H9 (cell line): Measurements from ENCODE around the gene TIAM2. TPM values are rescaled to one million over a fixed set of nuclear protein-coding genes. Genes with fewer than 3 reads are reported as not detected.

ENCODE experiments used
- DNase-seq: peaks from one replicate; pipeline ENCODE4 v3.0.0-alpha.2; 2017
- H2AFZ ChIP-seq: one replicate; pipeline ENCODE4 v1.6.1; 2013; ENCODE audit warnings: mild to moderate bottlenecking, low read length, control low read depth, moderate library complexity
- H2AK5ac ChIP-seq: 2 replicates; pipeline ENCODE4 v1.6.1; 2013; ENCODE audit warnings: low read length, control low read depth, mixed read lengths; ENCODE audit not compliant: insufficient read length
- H2BK120ac ChIP-seq: one replicate; pipeline ENCODE4 v1.6.1; 2013; ENCODE audit warnings: low read depth, mild to moderate bottlenecking, low read length, control low read depth, inconsistent platforms; ENCODE audit not compliant: poor library complexity, severe bottlenecking
- H2BK12ac ChIP-seq: 2 replicates; pipeline ENCODE4 v1.6.1; 2013; ENCODE audit warnings: low read length, control low read depth, mixed read lengths, low read depth; ENCODE audit not compliant: insufficient read length
- H2BK15ac ChIP-seq: 2 replicates; pipeline ENCODE4 v1.6.1; 2013; ENCODE audit warnings: low read depth, low read length, control low read depth
- H2BK20ac ChIP-seq: one replicate; pipeline ENCODE4 v1.6.1; 2013; ENCODE audit warnings: low read depth, mild to moderate bottlenecking, low read length, control low read depth, inconsistent platforms; ENCODE audit not compliant: poor library complexity, severe bottlenecking
- H2BK5ac ChIP-seq: 2 replicates; pipeline ENCODE4 v1.6.1; 2013; ENCODE audit warnings: low read length, control low read depth, mixed read lengths; ENCODE audit not compliant: insufficient read length
- H3K14ac ChIP-seq: 2 replicates; pipeline ENCODE4 v1.6.1; 2013; ENCODE audit warnings: low read length, control low read depth; ENCODE audit not compliant: insufficient read depth
- H3K18ac ChIP-seq: 2 replicates; pipeline ENCODE4 v1.6.1; 2013; ENCODE audit warnings: low read depth, mild to moderate bottlenecking, mixed read lengths, low read length, control low read depth; ENCODE audit not compliant: insufficient read length
- H3K23ac ChIP-seq: 2 replicates; pipeline ENCODE4 v1.6.1; 2013; ENCODE audit warnings: low read length, control low read depth, mixed read lengths, low read depth; ENCODE audit not compliant: insufficient read length
- H3K23me2 ChIP-seq: 2 replicates; pipeline ENCODE4 v1.6.1; 2013; ENCODE audit warnings: low read depth, mild to moderate bottlenecking, mixed read lengths, low read length, control low read depth; ENCODE audit not compliant: insufficient read length, poor library complexity, severe bottlenecking
- H3K27ac ChIP-seq: 2 replicates; pipeline ENCODE4 v1.5.1; 2013; ENCODE audit warnings: low read length, control low read depth, mixed read lengths, low read depth; ENCODE audit not compliant: insufficient read length
- H3K27me3 ChIP-seq: 2 replicates; pipeline ENCODE4 v1.6.1; 2013; ENCODE audit warnings: low read length, control low read depth, inconsistent platforms; ENCODE audit not compliant: insufficient read depth
- H3K4ac ChIP-seq: 2 replicates; pipeline ENCODE4 v1.6.1; 2013; ENCODE audit warnings: low read depth, mild to moderate bottlenecking, control low read depth, inconsistent platforms, low read length, moderate library complexity
- H3K4me1 ChIP-seq: 2 replicates; pipeline ENCODE4 v1.6.1; 2013; ENCODE audit warnings: low read length, control low read depth, inconsistent platforms; ENCODE audit not compliant: insufficient read depth
- H3K4me2 ChIP-seq: 2 replicates; pipeline ENCODE4 v1.6.1; 2013; ENCODE audit warnings: low read length, control low read depth, mixed read lengths; ENCODE audit not compliant: insufficient read length, insufficient read depth
- H3K56ac ChIP-seq: 2 replicates; pipeline ENCODE4 v1.6.1; 2013; ENCODE audit warnings: low read depth, mild to moderate bottlenecking, mixed read lengths, low read length, control low read depth; ENCODE audit not compliant: insufficient read length
- H3K79me1 ChIP-seq: 2 replicates; pipeline ENCODE4 v1.6.1; 2013; ENCODE audit warnings: low read depth, mild to moderate bottlenecking, moderate library complexity, low read length, control low read depth, inconsistent platforms; ENCODE audit not compliant: insufficient read depth, poor library complexity, severe bottlenecking
- H3K79me2 ChIP-seq: 2 replicates; pipeline ENCODE4 v1.6.1; 2013; ENCODE audit warnings: low read length, control low read depth, inconsistent platforms; ENCODE audit not compliant: insufficient read depth
- H3K9ac ChIP-seq: 2 replicates; pipeline ENCODE4 v1.6.1; 2013; ENCODE audit warnings: low read length, control low read depth, mixed read lengths; ENCODE audit not compliant: insufficient read length; ENCODE audit errors: extremely low read depth
- H3K9me3 ChIP-seq: one replicate; pipeline ENCODE4 v1.6.1; 2013; ENCODE audit warnings: low read depth, low read length, inconsistent platforms; ENCODE audit not compliant: control insufficient read depth
- H3T11ph ChIP-seq: one replicate; pipeline ENCODE4 v1.6.1; 2013; ENCODE audit warnings: mild to moderate bottlenecking, low read length, control low read depth, inconsistent platforms
- H4K20me1 ChIP-seq: one replicate; pipeline ENCODE4 v1.6.1; 2013; ENCODE audit not compliant: control insufficient read depth, insufficient read length, insufficient read depth
- H4K5ac ChIP-seq: 2 replicates; pipeline ENCODE4 v1.6.1; 2013; ENCODE audit warnings: low read depth, mild to moderate bottlenecking, mixed read lengths, low read length, control low read depth; ENCODE audit not compliant: insufficient read length
- H4K8ac ChIP-seq: replicated peaks from 2 replicates; pipeline ENCODE4 v1.6.1; 2013; ENCODE audit warnings: low read length, control low read depth, mixed read lengths, low read depth; ENCODE audit not compliant: insufficient read length
- H4K91ac ChIP-seq: 2 replicates; pipeline ENCODE4 v1.6.1; 2013; ENCODE audit warnings: low read depth, mild to moderate bottlenecking, moderate library complexity, mixed read lengths, low read length, control low read depth; ENCODE audit not compliant: insufficient read length
- H3K27ac Mint-ChIP-seq, 3 experiments: 2 replicates in 2 of 3; 3 replicates in 1 of 3; pipeline ENCODE4 v1.8.0; 2020 to 2021; ENCODE audit warnings: mixed read lengths in 3 of 3, mild to moderate bottlenecking in 1 of 3, moderate library complexity in 1 of 3
- H3K27me3 Mint-ChIP-seq: 2 replicates; pipeline ENCODE4 v1.8.0; 2021; ENCODE audit warnings: low read depth, mild to moderate bottlenecking, moderate library complexity, mixed read lengths
- H3K36me3 Mint-ChIP-seq, 3 experiments: 2 replicates in 2 of 3; 3 replicates in 1 of 3; pipeline ENCODE4 v1.8.0; 2020 to 2021; ENCODE audit warnings: low read depth in 3 of 3, mixed read lengths in 3 of 3; ENCODE audit not compliant: insufficient read depth in 1 of 3
- H3K4me1 Mint-ChIP-seq, 2 experiments: 2 replicates each; pipeline ENCODE4 v1.8.0; 2020; ENCODE audit warnings: mixed read lengths in 2 of 2
- H3K4me3 Mint-ChIP-seq, 2 experiments: 2 replicates in 1 of 2; 3 replicates in 1 of 2; pipeline ENCODE4 v1.8.0; 2020 to 2021; ENCODE audit warnings: mild to moderate bottlenecking in 2 of 2, mixed read lengths in 2 of 2, moderate library complexity in 1 of 2
- H3K9me3 Mint-ChIP-seq, 2 experiments: 2 replicates in 1 of 2; 3 replicates in 1 of 2; pipeline ENCODE4 v1.8.0; 2020; ENCODE audit warnings: mild to moderate bottlenecking in 2 of 2, mixed read lengths in 2 of 2, moderate library complexity in 1 of 2
- WGBS: extraction: QIAGEN DNeasy Blood & Tissue Kit; methylation state at CpG from one replicate; pipeline ENCODE4 v1.1.7; 2013; ENCODE audit warnings: missing lambda C conversion rate, low lambda C conversion rate, mixed read lengths; ENCODE audit not compliant: insufficient read length; ENCODE audit errors: extremely low coverage; 5-methylcytosine and 5-hydroxymethylcytosine counted together
- total RNA-seq: library from RNA; stranded (reverse); gene quantifications from 2 replicates; pipeline ENCODE4 v1.2.1, GENCODE V29; 2021
- TF ChIP-seq, protein P1 (sequence below): fragments of 200-600 bp; sonication (generic); conservative IDR thresholded peaks from 3 replicates; pipeline ENCODE4 v1.8.0; 2021; ENCODE audit warnings: antibody characterized with exemption, mild to moderate bottlenecking

The TIAM2 gene
- total RNA-seq, 1 experiment from 2014 or later = 6.3 TPM

DNA sequence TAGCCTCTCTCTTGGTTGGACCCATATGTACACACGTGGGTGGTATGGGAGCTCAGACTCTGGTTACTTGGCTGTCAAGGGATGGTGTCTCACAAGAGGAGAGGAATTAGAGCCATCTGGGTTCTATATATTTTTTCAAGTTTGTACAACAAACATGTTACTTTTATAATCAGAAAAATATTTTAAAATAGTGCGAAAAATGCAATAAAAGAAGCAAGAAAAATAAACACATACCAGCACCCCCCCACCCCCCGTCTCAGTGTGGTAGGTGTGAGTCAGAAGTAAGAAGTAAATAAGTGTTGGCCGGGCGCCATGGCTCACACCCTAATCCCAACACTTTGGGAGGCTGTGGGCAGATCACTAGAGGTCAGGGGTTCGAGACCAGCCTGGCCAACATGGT lies 2.1 kb upstream of the TIAM2 start:
- no CpG with 5 or more reads among the region's 6 CpGs for WGBS
- no peak overlapping the region for H2AK5ac ChIP-seq
- H3K79me2 ChIP-seq = no peaks in the 10 kb centered on the region
- H3K9ac ChIP-seq = no peak overlapping the region
- H2BK15ac ChIP-seq = no peak overlapping the region
- Mint-ChIP-seq H3K36me3 (peaks cover 0 to 3% (median 0%) of the 10 kb centered on the region in 3 experiments; a peak in 3 of 7 replicates), H3K9me3 (no peaks in the 10 kb centered on the region), H3K4me3 (no peak overlapping the region), H3K27me3 (peaks cover 27% of the 10 kb centered on the region), H3K4me1 (peaks cover 28 to 37% of the 10 kb centered on the region in 2 experiments), H3K27ac (no peak overlapping the region)
- no peak overlapping the region for H3K56ac ChIP-seq
- no peak overlapping the region for H3T11ph ChIP-seq
- DNase-seq = no peak
- no peaks in the 10 kb centered on the region for H3K27me3 ChIP-seq
- no peak overlapping the region for H2BK12ac ChIP-seq
- H3K9me3 ChIP-seq = no peaks in the 10 kb centered on the region
- H2BK20ac ChIP-seq = no peak overlapping the region
- H4K8ac ChIP-seq = no peak overlapping the region
- H4K5ac ChIP-seq = no peak overlapping the region
- H3K79me1 ChIP-seq = no peaks in the 10 kb centered on the region
- H2BK5ac ChIP-seq = no peak overlapping the region
- H3K4ac ChIP-seq = no peak overlapping the region
- H4K91ac ChIP-seq = no peak overlapping the region
- TF ChIP-seq, protein P1, sequence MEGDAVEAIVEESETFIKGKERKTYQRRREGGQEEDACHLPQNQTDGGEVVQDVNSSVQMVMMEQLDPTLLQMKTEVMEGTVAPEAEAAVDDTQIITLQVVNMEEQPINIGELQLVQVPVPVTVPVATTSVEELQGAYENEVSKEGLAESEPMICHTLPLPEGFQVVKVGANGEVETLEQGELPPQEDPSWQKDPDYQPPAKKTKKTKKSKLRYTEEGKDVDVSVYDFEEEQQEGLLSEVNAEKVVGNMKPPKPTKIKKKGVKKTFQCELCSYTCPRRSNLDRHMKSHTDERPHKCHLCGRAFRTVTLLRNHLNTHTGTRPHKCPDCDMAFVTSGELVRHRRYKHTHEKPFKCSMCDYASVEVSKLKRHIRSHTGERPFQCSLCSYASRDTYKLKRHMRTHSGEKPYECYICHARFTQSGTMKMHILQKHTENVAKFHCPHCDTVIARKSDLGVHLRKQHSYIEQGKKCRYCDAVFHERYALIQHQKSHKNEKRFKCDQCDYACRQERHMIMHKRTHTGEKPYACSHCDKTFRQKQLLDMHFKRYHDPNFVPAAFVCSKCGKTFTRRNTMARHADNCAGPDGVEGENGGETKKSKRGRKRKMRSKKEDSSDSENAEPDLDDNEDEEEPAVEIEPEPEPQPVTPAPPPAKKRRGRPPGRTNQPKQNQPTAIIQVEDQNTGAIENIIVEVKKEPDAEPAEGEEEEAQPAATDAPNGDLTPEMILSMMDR = no peak
- no peaks in the 10 kb centered on the region for H4K20me1 ChIP-seq
- no peak overlapping the region for H3K18ac ChIP-seq
- no peak overlapping the region for H2AFZ ChIP-seq
- no peaks in the 10 kb centered on the region; the same call in 1 of the 2 replicates for H3K4me1 ChIP-seq
- H3K23ac ChIP-seq = no peak overlapping the region
- peaks cover 12% of the 10 kb centered on the region for H3K23me2 ChIP-seq
- H3K27ac ChIP-seq = no peak overlapping the region
- no peak overlapping the region for H2BK120ac ChIP-seq
- H3K4me2 ChIP-seq = no peak overlapping the region
- H3K14ac ChIP-seq = no peak overlapping the region
